Suprapubic skin (tissue), 4 donors: ENCODE data around the gene BAZ1A.

ENCODE experiments used
- CTCF ChIP-seq, 2 donors: fragments of 200-600 bp in 1 of 2; fragments of 450-650 bp in 1 of 2; sonication (generic) in 1 of 2; IDR thresholded peaks; one replicate each; pipeline ENCODE4 v1.5.1; 2016 to 2019; ENCODE audit warnings: antibody characterized with exemption in 2 of 2, mild to moderate bottlenecking in 1 of 2, moderate library complexity in 1 of 2
- POLR2A ChIP-seq, 2 donors: fragments of 450-650 bp; IDR thresholded peaks; one replicate each; pipeline ENCODE4 v1.6.1; 2017; ENCODE audit warnings: antibody characterized with exemption in 2 of 2, mild to moderate bottlenecking in 2 of 2, moderate library complexity in 2 of 2
- POLR2AphosphoS5 ChIP-seq, 3 donors: sonication (generic); formaldehyde crosslinking; IDR thresholded peaks; one replicate each; pipeline ENCODE4 v1.6.1; 2017; ENCODE audit warnings: antibody characterized with exemption in 3 of 3

GRCh38 chr14:34766060-34766459 is 109.1 kb downstream of the BAZ1A start:
- TF ChIP-seq CTCF (IDR thresholded peaks at IDR 0.05) (no peak), POLR2AphosphoS5 (IDR thresholded peaks at IDR 0.05) (no peak), POLR2A (IDR thresholded peaks at IDR 0.05) (no peak)
